Nephron (organoid): ENCODE data around the gene IDH3B.

Experiments used
- H3K27ac Mint-ChIP-seq, 3 experiments: 2 replicates each; pipeline ENCODE4 v1.8.0; 2020; ENCODE audit warnings: mixed read lengths in 3 of 3, mild to moderate bottlenecking in 2 of 3, moderate library complexity in 1 of 3
- H3K27me3 Mint-ChIP-seq: 2 replicates; pipeline ENCODE4 v1.8.0; 2021; ENCODE audit warnings: low read depth, mild to moderate bottlenecking, moderate library complexity, mixed read lengths
- H3K36me3 Mint-ChIP-seq: 2 replicates; pipeline ENCODE4 v1.8.0; 2020; ENCODE audit warnings: low read depth, mixed read lengths
- H3K4me1 Mint-ChIP-seq: 2 replicates; pipeline ENCODE4 v1.8.0; 2020; ENCODE audit warnings: mixed read lengths
- H3K4me3 Mint-ChIP-seq, 3 experiments: 2 replicates each; pipeline ENCODE4 v1.8.0; 2020; ENCODE audit warnings: mild to moderate bottlenecking in 3 of 3, mixed read lengths in 3 of 3, moderate library complexity in 2 of 3
- H3K9me3 Mint-ChIP-seq: 2 replicates; pipeline ENCODE4 v1.8.0; 2020; ENCODE audit warnings: mixed read lengths
- CTCF ChIP-seq, 3 experiments: fragments of 200-600 bp; sonication (generic); IDR thresholded peaks; one replicate each; pipeline ENCODE4 v1.5.0; 2021; ENCODE audit warnings: antibody characterized with exemption in 3 of 3; ENCODE audit not compliant: unreplicated experiment in 3 of 3

IDH3B gene

GRCh38 chr20:2707353-2708072 lies 43.5 kb upstream of the IDH3B start:
- no peak for TF ChIP-seq CTCF (IDR thresholded peaks at IDR 0.05; ENCODE audit: unreplicated experiment in 3 of 3)
- no peaks in the 10 kb centered on the region for H3K36me3 Mint-ChIP-seq
- no peaks in the 10 kb centered on the region for H3K9me3 Mint-ChIP-seq
- H3K27me3 Mint-ChIP-seq, result no peaks in the 10 kb centered on the region
- H3K27ac Mint-ChIP-seq, result no peak overlapping the region
- no peaks in the 10 kb centered on the region for H3K4me1 Mint-ChIP-seq
- H3K4me3 Mint-ChIP-seq, result no peak overlapping the region

GRCh38 chr20:2706688-2707352 lies 42.8 kb upstream of the IDH3B start:
- Mint-ChIP-seq H3K4me1 (peaks cover under 1% of the 10 kb centered on the region), H3K27me3 (peaks cover 2% of the 10 kb centered on the region), H3K9me3 (no peaks in the 10 kb centered on the region), H3K36me3 (no peaks in the 10 kb centered on the region), H3K4me3 (no peak overlapping the region), H3K27ac (no peak overlapping the region)
- no peak for TF ChIP-seq CTCF (IDR thresholded peaks at IDR 0.05; ENCODE audit: unreplicated experiment in 3 of 3)

GRCh38 chr20:2705931-2706645 lies 42.1 kb upstream of the IDH3B start:
- no peak for TF ChIP-seq CTCF (IDR thresholded peaks at IDR 0.05; ENCODE audit: unreplicated experiment in 3 of 3)
- H3K4me3 Mint-ChIP-seq, result no peak overlapping the region
- no peaks in the 10 kb centered on the region for H3K36me3 Mint-ChIP-seq
- no peaks in the 10 kb centered on the region for H3K9me3 Mint-ChIP-seq
- H3K27ac Mint-ChIP-seq, result no peak overlapping the region
- H3K4me1 Mint-ChIP-seq, result peaks cover 5% of the 10 kb centered on the region
- peaks cover 4% of the 10 kb centered on the region for H3K27me3 Mint-ChIP-seq

GRCh38 chr20:2703716-2704475 lies 39.9 kb upstream of the IDH3B start:
- Mint-ChIP-seq H3K4me3 (no peak overlapping the region), H3K9me3 (no peaks in the 10 kb centered on the region), H3K27me3 (peaks cover 23% of the 10 kb centered on the region), H3K36me3 (peaks cover 6% of the 10 kb centered on the region), H3K27ac (no peak overlapping the region), H3K4me1 (peaks cover 15% of the 10 kb centered on the region)
- TF ChIP-seq CTCF (IDR thresholded peaks at IDR 0.05; ENCODE audit: unreplicated experiment in 3 of 3), result no peak

- Mint-ChIP-seq H3K9me3 (no peaks in the 10 kb centered on the region), H3K4me1 (peaks cover 29% of the 10 kb centered on the region), H3K27ac (no peak overlapping the region), H3K36me3 (peaks cover 6% of the 10 kb centered on the region), H3K27me3 (peaks cover 30% of the 10 kb centered on the region), H3K4me3 (no peak overlapping the region)
- no peak for TF ChIP-seq CTCF (IDR thresholded peaks at IDR 0.05; ENCODE audit: unreplicated experiment in 3 of 3)
Measured at GRCh38 chr20:2701671-2702081, 37.7 kb upstream of the IDH3B start.
